Stimulated activated CD4-positive, alpha-beta T cell treated with anti-CD3 and anti-CD28 coated beads, Interleukin-15, amount 100 ng/mL, for 1 hour (primary cell): ENCODE data around the gene HDAC11.
"Not testable (repeated sequence)": the region's sequence is repeated elsewhere in the genome, so short reads cannot be mapped to it uniquely, and the experiment has no call there.

Source experiments
- DNase-seq, 2 donors: peaks; one replicate each; pipeline ENCODE4 v3.0.0-alpha.2; 2020; ENCODE audit warnings: low read depth in 1 of 2, low spot score in 1 of 2

HDAC11 gene

GRCh38 chr3:13479582-13480339 lies at the start of gene HDAC11:
HDAC11 (plus strand) TSS chr3:13480306; CDS start chr3:13480348, 42 bp downstream.
- DNase-seq, result peak; percentile 92 to 94

- DNase-seq, result not testable (repeated sequence)
Observed at GRCh38 chr3:13430411-13430875, 49.7 kb upstream of the HDAC11 start.

- DNase-seq, result no peak
Observed at GRCh38 chr3:13432093-13432492, 48.0 kb upstream of the HDAC11 start.

GRCh38 chr3:13433912-13434311 lies 46.2 kb upstream of the HDAC11 start:
- no peak for DNase-seq

GRCh38 chr3:13436213-13436612 lies 43.9 kb upstream of the HDAC11 start:
- not testable (repeated sequence) for DNase-seq

GRCh38 chr3:13440204-13440817 lies 39.8 kb upstream of the HDAC11 start:
- DNase-seq, result no peak

- not testable (repeated sequence) for DNase-seq
Observed at GRCh38 chr3:13442882-13443281, 37.2 kb upstream of the HDAC11 start.

GRCh38 chr3:13451301-13451673 lies 28.8 kb upstream of the HDAC11 start:
- DNase-seq, result no peak

- no peak for DNase-seq
Observed at GRCh38 chr3:13452490-13453335, 27.4 kb upstream of the HDAC11 start.

GRCh38 chr3:13455644-13456043 lies 24.5 kb upstream of the HDAC11 start:
- DNase-seq, result no peak

- DNase-seq, result no peak
Observed at GRCh38 chr3:13457593-13457992, 22.5 kb upstream of the HDAC11 start.

GRCh38 chr3:13459605-13460340 lies 20.3 kb upstream of the HDAC11 start:
- no peak for DNase-seq

GRCh38 chr3:13460341-13460736 lies 19.8 kb upstream of the HDAC11 start:
- no peak for DNase-seq

GRCh38 chr3:13461169-13462124 lies 18.7 kb upstream of the HDAC11 start:
- DNase-seq, result peak; percentile 43 to 44

- no peak for DNase-seq
Observed at GRCh38 chr3:13462125-13462629, 17.9 kb upstream of the HDAC11 start.

- no peak for DNase-seq
Observed at GRCh38 chr3:13462822-13463221, 17.3 kb upstream of the HDAC11 start.

- DNase-seq, result no peak
Observed at GRCh38 chr3:13463618-13464400, 16.3 kb upstream of the HDAC11 start.

- DNase-seq, result no peak
Observed at GRCh38 chr3:13465236-13465873, 14.8 kb upstream of the HDAC11 start.
